H1 (cell line): ENCODE measurements around the gene TRAPPC8. TPM values are rescaled to one million over a fixed set of nuclear protein-coding genes. Genes with fewer than 3 reads are reported as not detected.

ENCODE experiments used
- CHD2 ChIP-seq: IDR thresholded peaks from 2 replicates; pipeline ENCODE4 v1.6.1; 2012; ENCODE audit warnings: low read length, improper control_type of control experiment
- NRF1 ChIP-seq: IDR thresholded peaks from 2 replicates; pipeline ENCODE4 v1.6.1; 2011; ENCODE audit warnings: mild to moderate bottlenecking, low read depth, low read length, improper control_type of control experiment
- polyA plus RNA-seq, 7 experiments: library from polyadenylated mRNA; depleted of rRNA in 3 of 7; stranded (reverse) in 5 of 7; unstranded in 2 of 7; fragments of >200 nt in 5 of 7; fragments of 200-250 nt in 2 of 7; gene quantifications; 1 replicate in 5 of 7; 2 replicates in 1 of 7; 4 replicates in 1 of 7; pipeline versions ENCODE4 v1.2.1 to v1.2.3, GENCODE V29; 2011 to 2013; ENCODE audit warnings: missing spikeins in 2 of 7, mixed read lengths in 2 of 7
- total RNA-seq: library from RNA; stranded (reverse); fragmentation: NEBNext Ultra II Directional; extraction: Animal tissue kit (Norgen Biotek cat#: 25700); gene quantifications from 2 replicates; pipeline ENCODE4 v1.2.1, GENCODE V29; 2021
- TF ChIP-seq, protein P1 (sequence below): IDR thresholded peaks from 2 replicates; pipeline ENCODE4 v1.6.1; 2011; ENCODE audit warnings: low read depth, mild to moderate bottlenecking, low read length; ENCODE audit not compliant: insufficient read depth

Gene TRAPPC8
- total and polyA plus RNA-seq, 2 of the 8 experiments (the other 6 are each of a cell fraction or from before 2014, with no cell fraction given), result 43.6 to 56.5 TPM

DNA sequence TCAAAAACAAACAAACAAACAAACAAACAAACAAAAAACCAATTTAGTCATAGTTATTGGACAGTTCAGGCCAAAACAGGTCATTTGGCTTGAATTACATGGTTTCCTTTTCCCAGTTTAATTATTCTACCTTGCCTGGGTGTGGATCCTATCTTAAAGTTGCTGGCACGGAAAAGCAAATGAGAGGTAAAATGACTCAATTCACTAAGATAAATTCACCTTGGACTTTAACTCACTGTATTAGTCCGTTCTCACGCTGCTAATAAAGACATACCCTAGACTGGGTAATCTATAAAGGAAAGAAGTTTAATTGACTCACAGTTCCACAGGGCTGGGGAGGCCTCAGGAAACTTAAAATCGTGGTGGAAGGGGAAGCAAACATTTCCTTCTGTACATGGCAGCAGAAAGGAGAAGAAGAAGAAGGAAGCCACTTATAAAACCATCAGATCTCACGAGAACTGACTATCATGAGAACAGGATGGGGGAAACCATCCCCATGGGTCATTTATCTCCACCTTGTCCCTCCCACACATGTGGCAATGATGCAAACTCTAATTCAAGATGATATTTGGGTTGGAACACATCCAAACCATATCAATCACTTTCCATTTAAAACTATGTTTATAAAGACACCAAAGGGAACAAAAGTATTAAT lies 22.5 kb upstream of the TRAPPC8 start (continued):
- TF ChIP-seq, protein P1, sequence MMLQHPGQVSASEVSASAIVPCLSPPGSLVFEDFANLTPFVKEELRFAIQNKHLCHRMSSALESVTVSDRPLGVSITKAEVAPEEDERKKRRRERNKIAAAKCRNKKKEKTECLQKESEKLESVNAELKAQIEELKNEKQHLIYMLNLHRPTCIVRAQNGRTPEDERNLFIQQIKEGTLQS, result no peak
- TF ChIP-seq CHD2 (no peak), NRF1 (no peak)
